ENCODE measurements around the gene FRYL.

- TF ChIP-seq, protein P1, sequence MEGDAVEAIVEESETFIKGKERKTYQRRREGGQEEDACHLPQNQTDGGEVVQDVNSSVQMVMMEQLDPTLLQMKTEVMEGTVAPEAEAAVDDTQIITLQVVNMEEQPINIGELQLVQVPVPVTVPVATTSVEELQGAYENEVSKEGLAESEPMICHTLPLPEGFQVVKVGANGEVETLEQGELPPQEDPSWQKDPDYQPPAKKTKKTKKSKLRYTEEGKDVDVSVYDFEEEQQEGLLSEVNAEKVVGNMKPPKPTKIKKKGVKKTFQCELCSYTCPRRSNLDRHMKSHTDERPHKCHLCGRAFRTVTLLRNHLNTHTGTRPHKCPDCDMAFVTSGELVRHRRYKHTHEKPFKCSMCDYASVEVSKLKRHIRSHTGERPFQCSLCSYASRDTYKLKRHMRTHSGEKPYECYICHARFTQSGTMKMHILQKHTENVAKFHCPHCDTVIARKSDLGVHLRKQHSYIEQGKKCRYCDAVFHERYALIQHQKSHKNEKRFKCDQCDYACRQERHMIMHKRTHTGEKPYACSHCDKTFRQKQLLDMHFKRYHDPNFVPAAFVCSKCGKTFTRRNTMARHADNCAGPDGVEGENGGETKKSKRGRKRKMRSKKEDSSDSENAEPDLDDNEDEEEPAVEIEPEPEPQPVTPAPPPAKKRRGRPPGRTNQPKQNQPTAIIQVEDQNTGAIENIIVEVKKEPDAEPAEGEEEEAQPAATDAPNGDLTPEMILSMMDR (IDR thresholded peaks at IDR 0.05 in 2 of 3, conservative IDR thresholded peaks at IDR 0.05 in 1 of 3; ENCODE audit: borderline replicate concordance in 1 of 3, insufficient read depth in 1 of 3, low read depth in 2 of 3, low read length in 2 of 3) = no peak
- no peak for TF ChIP-seq EZH2 (IDR thresholded peaks at IDR 0.05)
- TF ChIP-seq MAX (IDR thresholded peaks at IDR 0.05) = 0 out of 2 replicates have a peak, but pooled peaks have one; percentile 10
- no peak for TF ChIP-seq RAD21 (IDR thresholded peaks at IDR 0.05; ENCODE audit: low read depth)
- peak; percentile 49; the same call in 1 of the 2 replicates for TF ChIP-seq SIN3A (IDR thresholded peaks at IDR 0.05; ENCODE audit: low read depth)
- no peak for TF ChIP-seq POLR2A (IDR thresholded peaks at IDR 0.05; ENCODE audit: borderline replicate concordance, extremely low read depth, insufficient read depth, insufficient read length)
Observed at GRCh38 chr4:48779095-48779997, 733 bp downstream of the FRYL start.

Data from HCT116 (cell line).